ENCODE results near the gene DHTKD1.
A peak's percentile ranks its signal among the peaks of the same experiment; 100 is the strongest.

The DHTKD1 gene

GRCh38 chr10:12042797-12043651 is 25.7 kb upstream of the DHTKD1 start, which contains the start of gene UPF2:
Gene UPF2 (minus strand): TSS chr10:12042809. CDS start chr10:12035423, 7,386 bp downstream.
- H3K4me3 Mint-ChIP-seq: peak within 1 kb of the TSS; percentile 99
- peaks cover 10% of the 10 kb centered on the region for H3K36me3 Mint-ChIP-seq (ENCODE audit: low read depth)
- peaks cover 4% of the 10 kb centered on the region for H3K27me3 Mint-ChIP-seq (ENCODE audit: low read depth, poor library complexity)
- peak within 1 kb of the TSS; percentile 100 for H3K27ac Mint-ChIP-seq
- peaks cover 30% of the 10 kb centered on the region for H3K4me1 Mint-ChIP-seq
- TF ChIP-seq CTCF (IDR thresholded peaks at IDR 0.05): no peak
- peak; percentile 98 for DNase-seq
- peaks cover 5% of the 10 kb centered on the region for H3K9me3 Mint-ChIP-seq

GRCh38 chr10:12045596-12045995 is 23.2 kb upstream of the DHTKD1 start:
- peaks cover 5% of the 10 kb centered on the region for H3K9me3 Mint-ChIP-seq
- H3K36me3 Mint-ChIP-seq (ENCODE audit: low read depth): peaks cover 5% of the 10 kb centered on the region
- no peak for DNase-seq
- H3K4me1 Mint-ChIP-seq: peaks cover 24% of the 10 kb centered on the region
- no peak overlapping the region for H3K27ac Mint-ChIP-seq
- H3K27me3 Mint-ChIP-seq (ENCODE audit: low read depth, poor library complexity): peaks cover 14% of the 10 kb centered on the region
- H3K4me3 Mint-ChIP-seq: no peak overlapping the region
- no peak for TF ChIP-seq CTCF (IDR thresholded peaks at IDR 0.05)

GRCh38 chr10:12048547-12048946 is 20.2 kb upstream of the DHTKD1 start:
- peaks cover 14% of the 10 kb centered on the region for H3K27me3 Mint-ChIP-seq (ENCODE audit: low read depth, poor library complexity)
- H3K9me3 Mint-ChIP-seq: no peaks in the 10 kb centered on the region
- no peak overlapping the region for H3K4me3 Mint-ChIP-seq
- H3K27ac Mint-ChIP-seq: no peak overlapping the region
- no peak for DNase-seq
- peaks cover 5% of the 10 kb centered on the region for H3K4me1 Mint-ChIP-seq
- no peak for TF ChIP-seq CTCF (IDR thresholded peaks at IDR 0.05)
- H3K36me3 Mint-ChIP-seq (ENCODE audit: low read depth): peaks cover under 1% of the 10 kb centered on the region

GRCh38 chr10:12050528-12050927 is 18.2 kb upstream of the DHTKD1 start:
- H3K4me3 Mint-ChIP-seq: no peak overlapping the region
- peaks cover 14% of the 10 kb centered on the region for H3K27me3 Mint-ChIP-seq (ENCODE audit: low read depth, poor library complexity)
- no peaks in the 10 kb centered on the region for H3K36me3 Mint-ChIP-seq (ENCODE audit: low read depth)
- TF ChIP-seq CTCF (IDR thresholded peaks at IDR 0.05): no peak
- no peak for DNase-seq
- peaks cover 5% of the 10 kb centered on the region for H3K4me1 Mint-ChIP-seq
- H3K27ac Mint-ChIP-seq: no peak overlapping the region
- H3K9me3 Mint-ChIP-seq: no peaks in the 10 kb centered on the region

GRCh38 chr10:12051241-12051640 is 17.5 kb upstream of the DHTKD1 start:
- Mint-ChIP-seq H3K4me3 (no peak overlapping the region), H3K27ac (no peak overlapping the region), H3K36me3 (ENCODE audit: low read depth) (no peaks in the 10 kb centered on the region), H3K4me1 (peaks cover 5% of the 10 kb centered on the region), H3K9me3 (no peaks in the 10 kb centered on the region), H3K27me3 (ENCODE audit: low read depth, poor library complexity) (peaks cover 14% of the 10 kb centered on the region)
- no peak for TF ChIP-seq CTCF (IDR thresholded peaks at IDR 0.05)
- DNase-seq: no peak

GRCh38 chr10:12055732-12056131 is 13.0 kb upstream of the DHTKD1 start:
- H3K4me1 Mint-ChIP-seq: no peaks in the 10 kb centered on the region
- no peak for TF ChIP-seq CTCF (IDR thresholded peaks at IDR 0.05)
- no peak overlapping the region for H3K4me3 Mint-ChIP-seq
- H3K9me3 Mint-ChIP-seq: no peaks in the 10 kb centered on the region
- H3K27ac Mint-ChIP-seq: no peak overlapping the region
- no peaks in the 10 kb centered on the region for H3K27me3 Mint-ChIP-seq (ENCODE audit: low read depth, poor library complexity)
- DNase-seq: no peak
- H3K36me3 Mint-ChIP-seq (ENCODE audit: low read depth): no peaks in the 10 kb centered on the region
